ENCODE data around the gene STATH.
"Not testable (repeated sequence)": the region's sequence is repeated elsewhere in the genome, so short reads cannot be mapped to it uniquely, and the experiment has no call there.

STATH gene

DNA sequence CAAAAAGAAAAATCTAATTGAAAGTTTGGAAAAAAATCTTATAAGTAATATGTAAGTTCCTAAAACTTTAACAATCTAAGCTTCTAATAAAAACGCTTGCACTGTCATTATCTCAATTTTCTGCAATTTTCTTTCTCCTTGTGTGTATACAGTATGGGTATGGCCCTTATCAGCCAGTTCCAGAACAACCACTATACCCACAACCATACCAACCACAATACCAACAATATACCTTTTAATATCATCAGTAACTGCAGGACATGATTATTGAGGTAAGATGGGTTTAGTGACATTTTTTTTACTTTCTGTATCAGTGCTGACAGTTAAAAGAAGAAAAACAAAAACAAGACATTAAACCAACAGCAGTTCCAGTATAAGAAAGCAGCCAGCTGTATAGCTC, 4.9 kb downstream of the STATH start:
- H3K4me3 ChIP-seq (ENCODE audit: low read depth, low read length), result no peak overlapping the region
- TF ChIP-seq, protein P1, sequence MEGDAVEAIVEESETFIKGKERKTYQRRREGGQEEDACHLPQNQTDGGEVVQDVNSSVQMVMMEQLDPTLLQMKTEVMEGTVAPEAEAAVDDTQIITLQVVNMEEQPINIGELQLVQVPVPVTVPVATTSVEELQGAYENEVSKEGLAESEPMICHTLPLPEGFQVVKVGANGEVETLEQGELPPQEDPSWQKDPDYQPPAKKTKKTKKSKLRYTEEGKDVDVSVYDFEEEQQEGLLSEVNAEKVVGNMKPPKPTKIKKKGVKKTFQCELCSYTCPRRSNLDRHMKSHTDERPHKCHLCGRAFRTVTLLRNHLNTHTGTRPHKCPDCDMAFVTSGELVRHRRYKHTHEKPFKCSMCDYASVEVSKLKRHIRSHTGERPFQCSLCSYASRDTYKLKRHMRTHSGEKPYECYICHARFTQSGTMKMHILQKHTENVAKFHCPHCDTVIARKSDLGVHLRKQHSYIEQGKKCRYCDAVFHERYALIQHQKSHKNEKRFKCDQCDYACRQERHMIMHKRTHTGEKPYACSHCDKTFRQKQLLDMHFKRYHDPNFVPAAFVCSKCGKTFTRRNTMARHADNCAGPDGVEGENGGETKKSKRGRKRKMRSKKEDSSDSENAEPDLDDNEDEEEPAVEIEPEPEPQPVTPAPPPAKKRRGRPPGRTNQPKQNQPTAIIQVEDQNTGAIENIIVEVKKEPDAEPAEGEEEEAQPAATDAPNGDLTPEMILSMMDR (IDR thresholded peaks at IDR 0.05; ENCODE audit: low read depth, low read length, missing control alignments), result no peak
- H3K36me3 ChIP-seq (replicated peaks), result no peaks in the 10 kb centered on the region
- no peak for DNase-seq
- H3K27ac ChIP-seq, result no peak overlapping the region
- no peaks in the 10 kb centered on the region for H3K27me3 ChIP-seq (replicated peaks)
- in situ Hi-C loops (cut with HindIII; ENCODE audit: low pct_ligation_motif_present, low sequenced_read_pairs), result no loop called here

DNA sequence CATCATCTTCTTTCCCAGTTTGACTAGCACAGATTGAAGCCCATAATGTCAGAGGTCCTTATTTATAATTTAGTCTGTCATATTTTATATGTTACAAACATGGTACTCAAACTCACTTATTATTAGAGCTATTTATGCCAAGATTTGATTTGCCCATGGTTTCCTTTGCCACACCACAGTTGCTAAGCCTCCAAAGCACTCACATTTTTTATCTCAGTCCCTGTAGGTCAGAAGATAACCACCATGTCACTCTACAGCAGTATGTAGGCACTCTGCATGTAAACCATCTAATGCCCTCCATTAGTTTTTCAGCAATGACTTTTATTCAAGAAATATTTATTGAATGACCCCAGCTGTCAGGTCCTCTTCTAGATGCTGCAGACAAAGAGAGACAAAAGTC, 6.7 kb downstream of the STATH start:
- Histone ChIP-seq H3K27ac (no peak overlapping the region), H3K36me3 (replicated peaks) (no peaks in the 10 kb centered on the region), H3K4me3 (ENCODE audit: low read depth, low read length) (no peak overlapping the region), H3K27me3 (replicated peaks) (no peaks in the 10 kb centered on the region)
- TF ChIP-seq, protein P1 (IDR thresholded peaks at IDR 0.05; ENCODE audit: low read depth, low read length, missing control alignments), result no peak
- no peak for DNase-seq
- in situ Hi-C loops (cut with HindIII; ENCODE audit: low pct_ligation_motif_present, low sequenced_read_pairs), result no loop called here

DNA sequence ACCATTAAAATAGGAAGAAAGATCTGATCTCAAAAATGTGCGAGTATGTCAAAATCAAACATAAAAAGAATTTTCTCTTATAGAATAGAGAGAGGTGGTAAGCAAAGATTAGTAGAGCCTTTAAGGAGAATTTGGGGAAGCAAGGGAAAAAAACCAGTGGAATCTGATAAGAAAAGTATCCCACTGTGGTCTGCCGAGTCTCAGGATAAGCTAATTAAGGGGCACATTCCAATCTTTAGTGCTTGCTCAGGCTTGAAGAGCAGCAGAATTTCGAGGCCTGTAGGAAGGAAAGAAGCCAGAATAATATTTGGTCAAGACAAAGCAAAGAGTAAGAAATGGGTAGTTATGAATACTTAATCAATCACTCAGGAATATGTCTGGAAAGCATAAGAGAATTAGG, 13.0 kb downstream of the STATH start:
- DNase-seq, result no peak
- H3K36me3 ChIP-seq (replicated peaks), result no peaks in the 10 kb centered on the region
- H3K4me3 ChIP-seq (ENCODE audit: low read depth, low read length), result no peak overlapping the region
- in situ Hi-C loops (cut with HindIII; ENCODE audit: low pct_ligation_motif_present, low sequenced_read_pairs), result no loop called here
- no peak overlapping the region for H3K27ac ChIP-seq
- no peaks in the 10 kb centered on the region for H3K27me3 ChIP-seq (replicated peaks)
- TF ChIP-seq, protein P1 (IDR thresholded peaks at IDR 0.05; ENCODE audit: low read depth, low read length, missing control alignments), result no peak

DNA sequence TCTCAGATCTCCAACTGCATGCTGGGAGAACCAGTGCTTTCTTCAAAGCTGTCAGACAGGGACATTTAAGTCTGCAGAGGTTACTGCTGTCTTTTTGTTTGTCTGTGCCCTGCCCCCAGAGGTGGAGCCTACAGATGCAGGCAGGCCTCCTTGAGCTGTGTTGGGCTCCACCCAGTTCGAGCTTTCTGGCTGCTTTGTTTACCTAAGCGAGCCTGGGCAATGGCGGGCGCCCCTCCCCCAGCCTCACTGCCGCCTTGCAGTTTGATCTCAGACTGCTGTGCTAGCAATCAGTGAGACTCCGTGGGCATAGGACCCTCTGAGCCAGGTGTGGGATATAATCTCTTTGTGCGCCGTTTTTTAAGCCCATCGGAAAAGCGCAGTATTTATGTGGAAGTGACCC, 23.2 kb downstream of the STATH start:
- DNase-seq; in situ Hi-C loops (cut with HindIII; ENCODE audit: low pct_ligation_motif_present, low sequenced_read_pairs); H3K27ac ChIP-seq; H3K27me3 ChIP-seq (replicated peaks); H3K36me3 ChIP-seq (replicated peaks); H3K4me3 ChIP-seq (ENCODE audit: low read depth, low read length): not testable (repeated sequence)

DNA sequence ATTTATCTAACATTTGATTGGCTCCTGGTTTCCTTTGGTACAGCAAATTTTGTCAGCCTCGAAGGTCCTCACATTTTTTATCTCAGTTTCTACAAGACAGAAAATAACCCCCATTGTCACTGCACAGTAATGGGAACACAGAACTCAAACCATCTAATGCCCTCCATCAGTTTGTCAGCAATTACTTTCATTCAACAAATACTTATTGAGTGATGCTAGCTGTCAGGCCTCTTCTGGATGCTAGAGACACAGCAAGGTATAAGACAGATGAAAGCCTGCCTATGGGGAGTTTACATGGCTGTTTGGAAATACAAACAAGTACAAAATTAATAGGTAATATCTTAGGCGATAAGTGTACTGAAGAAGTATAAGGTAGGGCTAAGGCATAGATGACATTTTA, 27.5 kb downstream of the STATH start:
- no peak for DNase-seq
- Histone ChIP-seq H3K36me3 (replicated peaks) (no peaks in the 10 kb centered on the region), H3K27me3 (replicated peaks) (no peaks in the 10 kb centered on the region), H3K4me3 (ENCODE audit: low read depth, low read length) (no peak overlapping the region), H3K27ac (no peak overlapping the region)
- TF ChIP-seq, protein P1 (IDR thresholded peaks at IDR 0.05; ENCODE audit: low read depth, low read length, missing control alignments), result no peak
- in situ Hi-C loops (cut with HindIII; ENCODE audit: low pct_ligation_motif_present, low sequenced_read_pairs), result no loop called here

DNA sequence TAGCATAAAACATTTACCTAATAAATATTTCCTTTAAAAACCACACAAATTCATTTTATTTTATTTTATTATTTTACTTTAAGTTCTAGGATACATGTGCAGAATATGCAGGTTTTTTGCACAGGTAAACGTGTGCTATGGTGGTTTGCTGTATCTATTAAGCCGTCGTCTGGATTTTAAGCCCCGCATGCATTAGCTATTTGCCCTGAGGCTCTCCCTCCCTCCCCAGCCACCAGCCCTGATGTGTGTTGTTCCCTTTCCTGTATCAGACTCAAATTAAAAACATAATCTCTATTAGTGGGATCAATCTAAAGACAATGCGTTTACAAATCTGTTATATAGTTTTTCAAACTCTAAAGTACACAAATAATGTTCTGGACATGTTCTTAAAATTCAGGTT, 31.2 kb downstream of the STATH start:
- TF ChIP-seq, protein P1 (IDR thresholded peaks at IDR 0.05; ENCODE audit: low read depth, low read length, missing control alignments), result no peak
- Histone ChIP-seq H3K36me3 (replicated peaks) (no peaks in the 10 kb centered on the region), H3K4me3 (ENCODE audit: low read depth, low read length) (no peak overlapping the region), H3K27me3 (replicated peaks) (no peaks in the 10 kb centered on the region), H3K27ac (no peak overlapping the region)
- no peak for DNase-seq
- in situ Hi-C loops (cut with HindIII; ENCODE audit: low pct_ligation_motif_present, low sequenced_read_pairs), result no loop called here

DNA sequence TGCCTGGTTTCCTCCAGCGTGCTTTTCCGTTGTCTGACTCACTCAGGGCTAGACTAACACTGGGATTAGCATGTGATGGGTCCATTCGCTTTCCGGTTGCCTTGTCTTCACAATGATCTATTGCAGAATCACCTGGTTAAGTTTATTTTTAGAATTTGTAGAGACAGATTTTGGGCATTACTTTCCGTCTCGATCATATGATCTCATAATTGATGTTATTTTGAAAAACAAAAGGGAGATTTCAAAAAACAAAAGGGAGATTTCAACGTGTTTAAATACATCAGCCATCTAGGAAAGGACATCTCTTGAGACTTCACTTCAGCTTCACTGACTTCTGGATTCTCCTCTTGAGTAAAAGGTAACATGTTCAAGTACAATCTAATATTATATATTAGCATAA, 32.4 kb downstream of the STATH start, which contains the start of gene HTN3:
Gene HTN3 (plus strand): TSS at position 301 of the 400 bp plus-strand sequence. CDS start 2,282 bp downstream, outside the sequence.
- H3K4me3 ChIP-seq (ENCODE audit: low read depth, low read length); H3K36me3 ChIP-seq (replicated peaks); H3K27ac ChIP-seq; in situ Hi-C loops (cut with HindIII; ENCODE audit: low pct_ligation_motif_present, low sequenced_read_pairs); DNase-seq; H3K27me3 ChIP-seq (replicated peaks): not testable (repeated sequence)

DNA sequence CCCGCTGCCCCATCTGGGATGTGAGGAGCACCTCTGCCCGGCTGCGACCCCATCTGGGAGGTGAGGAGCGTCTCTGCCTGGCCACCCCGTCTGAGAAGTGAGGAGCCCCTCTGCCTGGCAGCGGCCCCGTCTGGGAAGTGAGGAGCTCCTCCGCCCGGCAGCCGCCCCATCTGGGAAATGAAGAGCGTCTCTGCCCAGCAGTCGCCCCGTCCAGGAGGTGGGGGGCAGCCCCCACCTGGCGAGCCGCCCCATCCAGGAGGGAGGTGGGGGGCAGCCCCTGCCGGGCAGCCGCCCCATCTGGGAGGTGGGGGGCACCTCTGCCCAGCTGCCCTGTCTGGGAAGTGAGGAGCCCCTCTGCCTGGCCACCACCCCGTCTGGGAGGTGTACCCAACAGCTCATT, 41.8 kb downstream of the STATH start:
- DNase-seq; H3K27ac ChIP-seq; H3K4me3 ChIP-seq (ENCODE audit: low read depth, low read length); H3K36me3 ChIP-seq (replicated peaks); H3K27me3 ChIP-seq (replicated peaks); in situ Hi-C loops (cut with HindIII; ENCODE audit: low pct_ligation_motif_present, low sequenced_read_pairs): not testable (repeated sequence)

DNA sequence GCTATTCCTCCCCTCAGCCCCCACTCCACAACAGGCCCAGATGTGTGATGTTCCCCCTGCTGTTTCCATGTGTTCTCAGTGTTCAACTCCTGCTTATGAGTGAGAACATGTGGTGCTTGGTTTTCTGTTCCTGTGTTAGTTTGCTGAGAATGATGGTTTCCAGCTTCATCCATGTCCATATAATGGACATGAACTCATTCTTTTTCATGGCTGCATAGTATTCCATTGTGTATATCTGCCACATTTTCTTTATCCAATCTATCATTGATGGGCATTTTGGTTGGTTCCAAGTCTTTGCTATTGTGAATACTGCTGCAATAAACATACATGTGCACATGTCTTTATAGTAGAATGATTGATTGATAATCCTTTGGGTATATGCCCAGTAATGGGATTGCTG, 44.2 kb downstream of the STATH start:
- DNase-seq; H3K27ac ChIP-seq; H3K27me3 ChIP-seq (replicated peaks); H3K4me3 ChIP-seq (ENCODE audit: low read depth, low read length); H3K36me3 ChIP-seq (replicated peaks); in situ Hi-C loops (cut with HindIII; ENCODE audit: low pct_ligation_motif_present, low sequenced_read_pairs): not testable (repeated sequence)

All from brain microvascular endothelial cell (primary cell).